HepG2 (cell line): Measurements from ENCODE around the gene DOCK9. TPM values are rescaled to one million over a fixed set of nuclear protein-coding genes. Genes with fewer than 3 reads are reported as not detected.

Source experiments
- ATAC-seq: fragments of 200-7000 bp; cut with Tn5 transposase; 3 replicates; pipeline ENCODE4 v1.9.1; 2020; ENCODE audit warnings: mild to moderate bottlenecking, moderate library complexity
- BruUV-seq: library from RNA; stranded (reverse); fragments of 400-500 nt; replicated peaks from 2 replicates; lab custom pipeline; 2021; lab: Mats Ljungman, UMichigan
- CTCF ChIA-PET: fragments of 300-600 bp; formaldehyde crosslinking; extraction: SDS; loops from one replicate; lab custom pipeline; 2021; ENCODE audit warnings: low total read pairs, inconsistent platforms, low intra/inter-chr PET ratio; lab: Yijun Ruan, JAX
- POLR2A ChIA-PET: fragments of 350-600 bp; sonication (Branson Sonifier 250); formaldehyde crosslinking; loops from one replicate; lab custom pipeline; 2020; ENCODE audit warnings: antibody characterized with exemption, inconsistent platforms; lab: Yijun Ruan, JAX
- DNase-seq: peaks from one replicate; pipeline ENCODE4 v3.0.0-alpha.2; 2015; ENCODE audit warnings: low spot score
- FAIRE-seq: peaks from 3 replicates; lab custom pipeline; 2011; peaks lifted over from hg19 to GRCh38; lab: Jason Lieb, UNC
- H2AFZ ChIP-seq: one replicate; pipeline ENCODE4 v1.6.1; 2011; ENCODE audit warnings: low read length, inconsistent platforms
- H3K27ac ChIP-seq: fragments of 300-600 bp; 3 replicates; pipeline ENCODE4 v1.8.0; 2011; ENCODE audit warnings: mixed run types, mild to moderate bottlenecking, mixed read lengths, low read length, inconsistent platforms; ENCODE audit not compliant: insufficient read depth; ENCODE audit errors: extremely low read length
- H3K27me3 ChIP-seq, 2 experiments: fragments of 200-600 bp in 1 of 2; 2 replicates in 1 of 2; 3 replicates in 1 of 2; pipeline versions ENCODE4 v1.6.0 to v1.8.0; 2011; ENCODE audit warnings: low read length in 2 of 2, mild to moderate bottlenecking in 2 of 2, moderate library complexity in 2 of 2, inconsistent platforms in 1 of 2; ENCODE audit not compliant: insufficient read depth in 2 of 2, control insufficient read depth in 1 of 2
- H3K36me3 ChIP-seq, 2 experiments: fragments of 200-600 bp in 1 of 2; replicated peaks in 1 of 2; 2 replicates in 1 of 2; 3 replicates in 1 of 2; pipeline versions ENCODE4 v1.5.1 to v1.8.0; 2011; ENCODE audit warnings: low read length in 2 of 2, inconsistent platforms in 1 of 2; ENCODE audit not compliant: insufficient read depth in 2 of 2, control insufficient read depth in 1 of 2
- H3K4me1 ChIP-seq: 2 replicates; pipeline ENCODE4 v1.5.1; 2012; ENCODE audit warnings: low read length, inconsistent platforms; ENCODE audit not compliant: insufficient read depth
- H3K4me2 ChIP-seq: 2 replicates; pipeline ENCODE4 v1.6.0; 2011; ENCODE audit warnings: low read depth, low read length, inconsistent platforms
- H3K4me3 ChIP-seq, 3 experiments: fragments of 200-600 bp in 1 of 3; sonication (generic), shearing (Covaris generic) in 1 of 3; replicated peaks in 1 of 3; 2 replicates each; pipeline ENCODE4 v1.5.1; 2011 to 2016; ENCODE audit warnings: low read length in 3 of 3, inconsistent platforms in 2 of 3, low read depth in 2 of 3, mild to moderate bottlenecking in 2 of 3, control low read depth in 1 of 3, mixed read lengths in 1 of 3; ENCODE audit not compliant: insufficient read depth in 1 of 3
- H3K79me2 ChIP-seq: one replicate; pipeline ENCODE4 v1.6.1; 2011; ENCODE audit warnings: low read length, inconsistent platforms; ENCODE audit not compliant: insufficient read depth
- H3K9ac ChIP-seq: 2 replicates; pipeline ENCODE4 v1.6.0; 2011; ENCODE audit warnings: mild to moderate bottlenecking, low read depth, low read length, inconsistent platforms; ENCODE audit not compliant: insufficient read depth
- H3K9me3 ChIP-seq: 2 replicates; pipeline ENCODE4 v1.5.1; 2012; ENCODE audit warnings: mild to moderate bottlenecking, low read length
- H4K20me1 ChIP-seq: 2 replicates; pipeline ENCODE4 v1.6.0; 2011; ENCODE audit warnings: inconsistent platforms, mild to moderate bottlenecking, low read length, moderate library complexity; ENCODE audit not compliant: insufficient read depth
- DNMT1 ChIP-seq: sonication (generic); formaldehyde crosslinking; IDR thresholded peaks from 2 replicates; pipeline ENCODE4 v1.5.1; 2020; ENCODE audit warnings: mild to moderate bottlenecking, missing genetic modification reagents
- FLYWCH1 ChIP-seq: sonication (generic); formaldehyde crosslinking; IDR thresholded peaks from 2 replicates; pipeline ENCODE4 v1.8.1; 2023; ENCODE audit warnings: mild to moderate bottlenecking, missing genetic modification reagents
- FOSL1 ChIP-seq: sonication (generic); formaldehyde crosslinking; IDR thresholded peaks from 2 replicates; pipeline ENCODE4 v1.9.0; 2021; ENCODE audit warnings: missing genetic modification reagents, borderline replicate concordance
- JARID2 ChIP-seq: sonication (generic); formaldehyde crosslinking; IDR thresholded peaks from 2 replicates; pipeline ENCODE4 v1.8.1; 2023; ENCODE audit warnings: missing genetic modification reagents, inconsistent platforms; ENCODE audit not compliant: insufficient replicate concordance
- KDM1A ChIP-seq: IDR thresholded peaks from 2 replicates; pipeline ENCODE4 v1.6.1; 2016; ENCODE audit warnings: missing compliant biosample characterization
- MAFK ChIP-seq, 2 experiments: IDR thresholded peaks in 1 of 2; conservative IDR thresholded peaks in 1 of 2; 2 replicates each; pipeline ENCODE4 v1.6.1; 2011; ENCODE audit warnings: improper control_type of control experiment in 2 of 2, low read length in 2 of 2
- PAF1 ChIP-seq: IDR thresholded peaks from 2 replicates; pipeline ENCODE4 v1.6.1; 2016; ENCODE audit warnings: missing genetic modification reagents, missing compliant biosample characterization
- POLR2AphosphoS2 ChIP-seq: IDR thresholded peaks from 2 replicates; pipeline ENCODE4 v1.6.1; 2011; ENCODE audit warnings: low read depth, low read length, improper control_type of control experiment
- PTBP1 ChIP-seq: fragments of 200-400 bp; formaldehyde crosslinking; IDR thresholded peaks from 2 replicates; pipeline ENCODE4 v1.6.1; 2018; ENCODE audit warnings: low read length, low read depth; ENCODE audit not compliant: poor library complexity, severe bottlenecking
- RFX5 ChIP-seq: IDR thresholded peaks from 2 replicates; pipeline ENCODE4 v1.6.1; 2011; ENCODE audit warnings: low read depth, low read length, improper control_type of control experiment
- RXRB ChIP-seq: IDR thresholded peaks from 2 replicates; pipeline ENCODE4 v1.6.1; 2016; ENCODE audit warnings: borderline replicate concordance, missing genetic modification reagents, missing compliant biosample characterization
- SNAI1 ChIP-seq: sonication (generic); formaldehyde crosslinking; IDR thresholded peaks from 2 replicates; pipeline ENCODE4 v1.5.0; 2020; ENCODE audit warnings: mild to moderate bottlenecking, missing genetic modification reagents, borderline replicate concordance
- SSRP1 ChIP-seq: IDR thresholded peaks from 2 replicates; pipeline ENCODE4 v1.6.1; 2016; ENCODE audit warnings: control low read depth
- ZBTB44 ChIP-seq: sonication (generic); formaldehyde crosslinking; IDR thresholded peaks from 2 replicates; pipeline ENCODE4 v1.4.0; 2020; ENCODE audit warnings: missing genetic modification reagents
- ZFP36L1 ChIP-seq: sonication (generic); formaldehyde crosslinking; IDR thresholded peaks from 2 replicates; pipeline ENCODE4 v1.8.0; 2022; ENCODE audit warnings: mild to moderate bottlenecking, missing genetic modification reagents, moderate library complexity
- ZNF337 ChIP-seq: sonication (generic); formaldehyde crosslinking; IDR thresholded peaks from 2 replicates; pipeline ENCODE4 v1.5.1; 2020; ENCODE audit warnings: missing genetic modification reagents, low read depth, mild to moderate bottlenecking, borderline replicate concordance
- ZNF550 ChIP-seq: sonication (generic); formaldehyde crosslinking; IDR thresholded peaks from 2 replicates; pipeline ENCODE4 v1.4.0; 2020; ENCODE audit warnings: mild to moderate bottlenecking, missing genetic modification reagents, borderline replicate concordance
- ZNF672 ChIP-seq: sonication (generic); formaldehyde crosslinking; IDR thresholded peaks from 2 replicates; pipeline ENCODE4 v1.8.1; 2022; ENCODE audit warnings: missing genetic modification reagents
- WGBS: methylation state at CpG from one replicate; pipeline ENCODE4 v1.1.6; 2017; ENCODE audit warnings: low lambda C conversion rate; 5-methylcytosine and 5-hydroxymethylcytosine counted together
- in situ Hi-C: cut with HindIII; loops from 2 replicates; pipeline ENCODE4 v1.10.0; 2017; ENCODE audit warnings: low pct_unique_long_range_greater_than_20kb; ENCODE audit not compliant: extremely low pct_ligation_motif_present
- intact Hi-C: fragments of 100-400 bp; cut with micrococcal nuclease; formaldehyde crosslinking; loops from one replicate; pipeline ENCODE4 v1.10.0; 2022; ENCODE audit not compliant: unreplicated experiment
- polyA plus RNA-seq, 8 experiments: library from polyadenylated mRNA; depleted of rRNA in 3 of 8; stranded (reverse) in 7 of 8; unstranded in 1 of 8; fragments of >200 nt; fragmentation: Illumina TruSeq in 4 of 8; extraction: Trizol in 4 of 8; gene quantifications; 2 replicates each; pipeline versions ENCODE4 v1.2.1 to v1.2.3, GENCODE V29; 2011 to 2016; ENCODE audit warnings: low read depth in 4 of 8, missing spikeins in 1 of 8, mixed read lengths in 1 of 8; ENCODE audit not compliant: insufficient read depth in 1 of 8
- total RNA-seq, 5 experiments: library from RNA; depleted of rRNA; stranded (reverse); fragments of >200 nt; fragmentation: Illumina TruSeq; extraction: Trizol; gene quantifications; 2 replicates each; pipeline ENCODE4 v1.2.3, GENCODE V29; 2016; ENCODE audit warnings: low read depth in 1 of 5
- TF ChIP-seq, protein P1 (sequence below): sonication (generic); formaldehyde crosslinking; IDR thresholded peaks from 2 replicates; pipeline ENCODE4 v1.5.1; 2020; ENCODE audit warnings: missing genetic modification reagents, mild to moderate bottlenecking, borderline replicate concordance

Gene DOCK9
- total and polyA plus RNA-seq, 2 of the 13 experiments (the other 11 are each of a cell fraction or from before 2014, with no cell fraction given): 0.44 to 0.97 TPM

DNA sequence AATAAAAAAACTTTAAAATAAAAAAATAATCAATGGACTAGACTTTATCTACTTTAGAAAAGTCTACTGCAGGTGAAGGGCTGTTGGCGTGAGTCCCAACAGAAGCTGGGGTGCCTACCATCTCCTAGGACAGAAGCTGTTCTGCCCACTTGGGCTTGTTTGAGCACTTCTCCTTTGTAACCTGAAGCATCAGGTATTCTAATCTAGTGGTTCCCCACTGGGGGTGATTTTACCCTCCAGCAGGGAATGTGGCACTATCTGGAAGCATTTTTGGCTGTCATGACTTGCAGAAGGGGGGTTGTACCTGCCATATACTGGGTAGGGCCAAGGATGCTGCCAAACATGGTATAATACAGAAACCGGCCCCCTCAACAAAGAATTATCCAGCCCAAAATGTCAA is 16.2 kb upstream of the DOCK9 start (continued):
- TF ChIP-seq RXRB (CRISPR knock-in tag): no peak
- TF ChIP-seq, all 625 proteins: peak for 0

DNA sequence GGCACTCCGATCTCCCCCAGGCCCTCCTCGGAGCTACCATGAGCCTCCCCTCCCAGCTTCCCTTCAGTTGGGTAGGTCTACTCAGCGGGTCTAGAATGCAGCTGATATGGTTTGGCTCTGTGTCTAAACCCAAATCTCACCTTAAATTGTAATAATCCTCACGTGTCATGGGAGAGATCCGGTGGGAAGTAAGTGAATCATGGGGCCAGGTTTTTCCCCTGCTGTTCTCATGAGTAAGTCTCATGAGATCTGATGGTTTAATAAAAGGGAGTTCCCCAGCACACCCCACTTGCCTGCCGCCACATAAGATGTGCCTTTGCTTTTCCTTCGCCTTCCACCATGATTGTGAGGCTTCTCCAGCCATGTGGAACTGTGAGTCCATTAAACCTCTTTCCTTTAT is 14.5 kb upstream of the DOCK9 start:
- H3K79me2 ChIP-seq: no peaks in the 10 kb centered on the region
- CTCF ChIA-PET: no interaction called here
- no peaks in the 10 kb centered on the region for H3K9me3 ChIP-seq
- H4K20me1 ChIP-seq: no peaks in the 10 kb centered on the region
- H3K4me3 ChIP-seq: no peak overlapping the region
- BruUV-seq: no TSS peak
- intact Hi-C loops: no loop called here
- H3K4me2 ChIP-seq: no peak overlapping the region
- no peak overlapping the region for H2AFZ ChIP-seq
- POLR2A ChIA-PET: no interaction called here
- no peak overlapping the region for H3K27ac ChIP-seq
- 62% methylated on average over 5 of the region's 7 CpGs for WGBS
- no peak overlapping the region for H3K9ac ChIP-seq
- FAIRE-seq: no peak
- TF ChIP-seq ZNF672: no peak
- no peak for TF ChIP-seq PTBP1
- TF ChIP-seq RFX5: no peak
- TF ChIP-seq FOSL1 (CRISPR knock-in tag): no peak
- no peak for TF ChIP-seq KDM1A
- TF ChIP-seq DNMT1: no peak
- no peak for TF ChIP-seq ZFP36L1 (CRISPR knock-in tag)
- no peak for TF ChIP-seq MAFK (conservative IDR thresholded peaks at IDR 0.05 in 1 of 2, IDR thresholded peaks at IDR 0.05 in 1 of 2; ENCODE audit: low read length in 2 of 2)
- no peak for TF ChIP-seq JARID2 (CRISPR knock-in tag)
- no peak for TF ChIP-seq ZNF337 (CRISPR knock-in tag)
- TF ChIP-seq ZNF550: no peak
- TF ChIP-seq FLYWCH1 (CRISPR knock-in tag): no peak
- no peak for TF ChIP-seq PAF1 (CRISPR knock-in tag)
- no peak for TF ChIP-seq SSRP1 (CRISPR knock-in tag)
- no peak for TF ChIP-seq POLR2AphosphoS2
- TF ChIP-seq SNAI1 (CRISPR knock-in tag): no peak
- TF ChIP-seq ZBTB44 (CRISPR knock-in tag): no peak
- TF ChIP-seq, protein P1, sequence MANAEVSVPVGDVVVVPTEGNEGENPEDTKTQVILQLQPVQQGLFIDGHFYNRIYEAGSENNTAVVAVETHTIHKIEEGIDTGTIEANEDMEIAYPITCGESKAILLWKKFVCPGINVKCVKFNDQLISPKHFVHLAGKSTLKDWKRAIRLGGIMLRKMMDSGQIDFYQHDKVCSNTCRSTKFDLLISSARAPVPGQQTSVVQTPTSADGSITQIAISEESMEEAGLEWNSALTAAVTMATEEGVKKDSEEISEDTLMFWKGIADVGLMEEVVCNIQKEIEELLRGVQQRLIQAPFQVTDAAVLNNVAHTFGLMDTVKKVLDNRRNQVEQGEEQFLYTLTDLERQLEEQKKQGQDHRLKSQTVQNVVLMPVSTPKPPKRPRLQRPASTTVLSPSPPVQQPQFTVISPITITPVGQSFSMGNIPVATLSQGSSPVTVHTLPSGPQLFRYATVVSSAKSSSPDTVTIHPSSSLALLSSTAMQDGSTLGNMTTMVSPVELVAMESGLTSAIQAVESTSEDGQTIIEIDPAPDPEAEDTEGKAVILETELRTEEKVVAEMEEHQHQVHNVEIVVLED (CRISPR knock-in tag): no peak
- TF ChIP-seq, all 625 proteins: peak for 0
- Histone ChIP-seq H3K36me3 (no peaks in the 10 kb centered on the region), H3K27me3 (no peaks in the 10 kb centered on the region), H3K4me1 (peaks cover 6% of the 10 kb centered on the region; the same call in 1 of the 2 replicates)
- DNase-seq (no peak), ATAC-seq (no peak)
- in situ Hi-C loops: no loop called here
